SK-MEL-5 (cell line): ENCODE measurements around the gene BOD1. TPM values are rescaled to one million over a fixed set of nuclear protein-coding genes. Genes with fewer than 3 reads are reported as not detected.

ENCODE experiments used
- DNase-seq: peaks from one replicate; pipeline ENCODE4 v3.0.0-alpha.2; 2016; ENCODE audit warnings: low read depth, low spot score
- in situ Hi-C: cut with HindIII; loops from 2 replicates; pipeline ENCODE4 v1.10.0; 2016; ENCODE audit warnings: low sequenced_read_pairs, high pct_unique_total_duplicates, low pct_unique_long_range_greater_than_20kb
- total RNA-seq: library from RNA; depleted of rRNA; stranded (reverse); fragments of >200 nt; shearing (Covaris generic); gene quantifications from 2 replicates; pipeline ENCODE4 v1.2.3, GENCODE V29; 2014

The BOD1 gene
- total RNA-seq, 1 experiment from 2014 or later: 39.2 TPM

GRCh38 chr5:173567548-173567947 lies 48.9 kb downstream of the BOD1 start:
- in situ Hi-C loops: no loop called here
- DNase-seq: no peak

GRCh38 chr5:173565491-173566072 lies 50.9 kb downstream of the BOD1 start:
- DNase-seq: no peak
- in situ Hi-C loops: no loop called here

- no peak for DNase-seq
- in situ Hi-C loops: no loop called here
Observed at GRCh38 chr5:173564106-173564505, 52.3 kb downstream of the BOD1 start.

- no peak for DNase-seq
- in situ Hi-C loops: no loop called here
Observed at GRCh38 chr5:173563246-173563645, 53.2 kb downstream of the BOD1 start.

- DNase-seq: no peak
- in situ Hi-C loops: no loop called here
Observed at GRCh38 chr5:173562451-173562850, 54.0 kb downstream of the BOD1 start.
